Measurements from ENCODE around the gene ENPEP.
"Not testable (repeated sequence)": the region's sequence is repeated elsewhere in the genome, so short reads cannot be mapped to it uniquely, and the experiment has no call there.

The ENPEP gene

DNA sequence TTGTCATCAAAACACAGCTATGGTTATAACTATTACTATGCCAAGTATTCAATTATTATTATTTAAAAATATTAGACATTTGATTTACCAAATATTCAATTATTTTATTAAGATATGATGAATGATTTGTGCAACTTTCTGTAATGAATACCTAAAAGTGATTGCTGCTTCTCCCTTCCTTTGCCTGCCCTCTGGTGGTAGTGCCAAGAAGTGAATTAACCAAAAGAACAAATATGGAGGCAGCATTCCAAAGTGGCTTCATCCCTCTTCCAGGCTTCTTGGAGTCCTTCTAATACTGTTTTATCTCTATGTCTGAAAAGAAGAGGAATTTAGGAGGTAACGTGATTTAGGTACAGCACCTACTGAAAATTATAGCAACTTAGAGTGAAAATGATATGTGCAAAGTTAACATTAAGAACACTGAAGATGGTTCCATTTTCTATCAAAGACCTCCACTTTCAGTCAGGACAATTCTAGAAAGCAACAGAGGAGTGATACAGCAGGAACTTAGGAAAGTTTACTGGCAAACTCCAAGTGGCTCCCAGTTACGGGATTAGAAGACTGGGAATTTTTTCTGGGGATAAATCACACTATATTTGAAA, 43.0 kb downstream of the ENPEP start:
- peak; percentile 21 for DNase-seq

DNA sequence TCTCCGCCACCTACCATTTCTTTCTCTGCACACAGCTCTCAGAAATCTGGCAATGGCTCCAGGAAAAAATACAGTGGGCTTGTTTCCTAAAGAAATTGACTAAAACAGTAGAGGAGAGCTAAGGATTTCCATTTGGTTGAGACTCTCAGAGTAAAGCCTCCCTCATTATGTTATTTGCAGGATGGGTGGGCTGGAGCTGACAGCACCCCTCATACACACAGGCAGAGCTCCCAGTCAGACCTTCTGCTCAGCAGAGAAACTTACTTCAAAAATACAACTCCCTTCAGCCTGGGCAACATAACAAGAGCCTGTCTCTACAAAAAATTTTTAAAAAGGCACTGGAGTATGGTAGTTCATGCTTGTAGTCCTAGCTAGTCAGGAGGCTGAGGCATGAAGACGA, 44.9 kb downstream of the ENPEP start:
- DNase-seq: no peak

- DNase-seq: no peak
Observed at GRCh38 chr4:110526589-110526988, 50.6 kb downstream of the ENPEP start.

DNA sequence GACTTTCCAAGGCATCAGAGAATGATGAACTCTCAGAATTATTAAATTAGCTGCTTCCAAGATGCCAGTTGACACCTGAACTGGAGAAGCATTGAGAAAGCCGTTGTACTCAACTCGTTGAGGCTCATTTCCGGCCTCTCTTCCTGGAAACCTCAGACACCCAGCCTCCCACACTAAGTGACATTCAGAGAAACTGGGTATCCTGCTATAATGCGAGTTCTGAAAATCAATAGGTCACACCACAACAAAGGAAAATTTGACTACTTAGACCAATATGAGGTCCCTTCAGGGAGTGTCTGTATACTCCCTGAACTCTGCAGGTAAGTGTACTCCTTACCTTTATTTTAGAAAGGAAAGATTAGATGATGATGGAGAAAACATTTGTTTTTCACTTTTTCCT, 51.2 kb downstream of the ENPEP start:
- peak; percentile 26 for DNase-seq

DNA sequence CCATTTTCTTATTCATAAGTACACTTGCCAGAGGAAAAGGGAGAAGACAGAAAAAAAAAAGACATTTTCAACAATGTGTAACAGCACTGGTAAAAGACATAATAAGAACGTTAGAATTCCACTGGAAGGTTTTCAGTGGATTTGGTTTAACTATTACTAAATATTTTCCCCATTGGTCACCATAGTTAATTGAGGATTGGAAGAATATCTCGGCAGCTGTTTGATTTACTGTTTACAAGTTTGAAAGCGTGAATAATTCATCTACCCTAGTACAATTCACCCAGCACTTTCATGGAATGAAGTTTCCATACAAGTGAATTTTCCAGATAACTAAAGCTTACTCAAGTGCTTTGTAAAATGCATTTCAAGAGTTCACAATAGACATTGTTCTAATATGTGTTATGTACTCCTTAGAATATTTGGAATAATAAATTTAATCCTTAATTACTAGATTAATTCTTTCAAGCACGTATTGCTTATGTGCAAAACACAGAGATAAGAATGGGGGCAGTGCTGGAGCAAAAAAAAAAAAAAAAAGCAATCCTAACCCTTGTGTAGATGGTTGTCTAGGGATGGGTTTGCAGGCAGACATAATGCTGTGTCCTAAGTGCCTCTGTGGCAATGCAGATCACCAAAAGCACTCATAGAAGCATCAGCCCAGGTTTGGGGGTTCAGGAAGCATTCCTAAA, 57.1 kb downstream of the ENPEP start:
- DNase-seq: no peak

DNA sequence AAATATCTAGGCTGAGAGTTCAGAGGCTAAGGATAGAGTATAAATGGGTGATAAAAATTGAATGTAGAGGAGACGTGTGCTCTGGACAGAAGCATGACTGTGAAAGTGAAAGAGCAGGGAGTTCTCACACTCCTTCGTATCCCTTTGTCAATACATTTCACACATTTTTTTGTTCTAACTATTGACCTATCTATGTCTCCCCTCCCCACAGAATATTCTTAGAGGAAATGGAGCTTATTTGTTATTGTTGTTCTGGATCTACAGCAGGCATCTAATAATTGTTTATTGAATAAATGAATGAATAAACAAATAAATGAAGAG, 57.6 kb downstream of the ENPEP start:
- no peak for DNase-seq

DNA sequence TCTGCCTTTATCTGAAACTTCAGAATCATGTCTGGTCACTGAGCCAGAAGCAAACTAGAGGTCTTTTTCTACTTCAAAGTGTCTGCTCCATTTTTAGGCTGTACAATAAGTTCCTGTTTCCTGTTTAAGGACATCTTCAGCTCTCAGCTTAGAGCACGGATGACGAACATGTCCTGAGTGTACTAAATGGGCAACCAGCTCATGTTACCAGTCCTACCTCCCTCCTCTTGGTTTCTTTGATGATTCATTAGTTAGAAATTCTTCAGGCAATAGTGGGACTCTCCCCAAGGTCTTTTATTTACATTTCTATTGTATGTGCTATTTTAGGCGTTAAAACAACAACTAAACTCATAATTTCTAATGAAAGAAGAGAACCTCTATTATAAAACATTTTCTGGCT, 58.0 kb downstream of the ENPEP start:
- no peak for DNase-seq

DNA sequence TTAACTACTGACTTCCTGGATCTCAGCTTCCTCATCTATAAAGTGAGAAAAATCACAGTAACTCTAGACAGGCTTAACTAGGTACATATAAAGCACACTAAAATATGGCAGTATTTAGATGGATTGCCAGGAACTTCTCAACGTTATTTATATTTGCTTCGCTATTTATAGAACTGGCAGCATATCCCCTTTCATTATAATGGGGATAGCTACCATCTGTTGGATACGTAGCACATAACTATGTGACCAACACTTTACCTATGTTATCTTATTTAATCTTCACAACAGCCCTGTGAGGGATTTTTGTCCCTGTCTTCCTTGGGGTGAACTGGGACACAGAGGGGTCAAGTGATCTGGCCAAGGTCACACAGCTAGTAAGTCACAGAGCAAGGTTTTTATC, 64.6 kb downstream of the ENPEP start:
- DNase-seq: no peak

- DNase-seq: no peak
Observed at GRCh38 chr4:110540982-110541451, 65.1 kb downstream of the ENPEP start.

- DNase-seq: no peak
Observed at GRCh38 chr4:110543577-110543976, 67.6 kb downstream of the ENPEP start.

- DNase-seq: no peak
Observed at GRCh38 chr4:110544594-110544993, 68.6 kb downstream of the ENPEP start.

- DNase-seq: no peak
Observed at GRCh38 chr4:110550260-110550659, 74.3 kb downstream of the ENPEP start.

GRCh38 chr4:110553197-110553596, 77.2 kb downstream of the ENPEP start:
- no peak for DNase-seq

- no peak for DNase-seq
Observed at GRCh38 chr4:110567214-110567613, 91.3 kb downstream of the ENPEP start.

- not testable (repeated sequence) for DNase-seq
Observed at GRCh38 chr4:110576696-110577095, 100.7 kb downstream of the ENPEP start.

- DNase-seq: no peak
Observed at GRCh38 chr4:110586131-110586850, 110.3 kb downstream of the ENPEP start.

- no peak for DNase-seq
Observed at GRCh38 chr4:110587666-110588285, 111.8 kb downstream of the ENPEP start.

DNA sequence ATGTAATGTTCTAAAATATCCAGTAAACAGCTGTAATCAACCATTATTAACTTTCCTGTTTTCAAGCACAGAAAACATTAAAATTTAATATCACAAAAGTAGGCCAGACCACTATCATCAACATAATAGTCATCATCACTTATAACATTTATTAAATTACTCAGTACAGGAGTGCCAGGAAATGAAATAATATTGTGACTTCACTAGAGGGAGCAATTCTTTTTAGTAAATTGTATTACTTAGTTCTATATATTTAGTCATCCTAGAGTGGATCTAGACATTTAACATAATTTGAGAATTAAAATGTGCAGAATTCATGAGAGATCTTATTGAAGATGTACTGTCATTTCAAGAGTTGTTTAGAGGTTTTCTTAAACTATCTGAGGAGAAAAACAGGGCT, 113.3 kb downstream of the ENPEP start:
- no peak for DNase-seq

- DNase-seq: no peak
Observed at GRCh38 chr4:110595583-110595982, 119.6 kb downstream of the ENPEP start.

GRCh38 chr4:110596431-110596830, 120.5 kb downstream of the ENPEP start:
- DNase-seq: no peak

GRCh38 chr4:110597582-110597981, 121.6 kb downstream of the ENPEP start:
- no peak for DNase-seq

DNA sequence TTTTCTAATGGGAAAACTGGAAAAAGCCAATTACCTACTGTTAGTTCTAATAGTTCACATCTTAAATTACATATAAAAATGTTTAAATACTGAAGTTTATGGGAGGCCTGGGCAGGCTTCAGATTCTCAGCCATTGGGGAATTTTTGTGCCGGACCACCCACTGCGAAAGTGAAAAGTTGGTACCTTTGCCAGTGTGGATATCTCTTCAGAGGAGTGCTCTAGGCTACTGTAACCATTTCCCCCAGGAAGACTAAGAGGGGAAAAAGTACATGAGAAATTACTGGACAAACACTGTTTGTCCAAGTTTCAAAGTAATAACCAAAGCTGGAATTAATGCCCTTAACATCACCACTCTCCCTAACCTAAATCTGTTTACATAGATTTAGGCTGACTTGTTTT, 126.1 kb downstream of the ENPEP start:
- no peak for DNase-seq

GRCh38 chr4:110605077-110605476, 129.1 kb downstream of the ENPEP start:
- no peak for DNase-seq
